Neural progenitor cell (in vitro differentiated cells): Measurements from ENCODE around the gene KRT10.

Source experiments
- EZH2 ChIP-seq: fragments of 200-600 bp; sonication (generic); IDR thresholded peaks from 2 replicates; pipeline ENCODE4 v1.6.1; 2017; ENCODE audit warnings: antibody characterized with exemption, mild to moderate bottlenecking, moderate library complexity
- EZH2phosphoT487 ChIP-seq: fragments of 200-600 bp; sonication (generic); IDR thresholded peaks from 2 replicates; pipeline ENCODE4 v1.6.1; 2017; ENCODE audit warnings: antibody characterized with exemption
- TF ChIP-seq, protein P1 (sequence below): fragments of 200-600 bp; sonication (generic); IDR thresholded peaks from 2 replicates; pipeline ENCODE4 v1.5.1; 2017; ENCODE audit warnings: antibody characterized with exemption, mild to moderate bottlenecking

DNA sequence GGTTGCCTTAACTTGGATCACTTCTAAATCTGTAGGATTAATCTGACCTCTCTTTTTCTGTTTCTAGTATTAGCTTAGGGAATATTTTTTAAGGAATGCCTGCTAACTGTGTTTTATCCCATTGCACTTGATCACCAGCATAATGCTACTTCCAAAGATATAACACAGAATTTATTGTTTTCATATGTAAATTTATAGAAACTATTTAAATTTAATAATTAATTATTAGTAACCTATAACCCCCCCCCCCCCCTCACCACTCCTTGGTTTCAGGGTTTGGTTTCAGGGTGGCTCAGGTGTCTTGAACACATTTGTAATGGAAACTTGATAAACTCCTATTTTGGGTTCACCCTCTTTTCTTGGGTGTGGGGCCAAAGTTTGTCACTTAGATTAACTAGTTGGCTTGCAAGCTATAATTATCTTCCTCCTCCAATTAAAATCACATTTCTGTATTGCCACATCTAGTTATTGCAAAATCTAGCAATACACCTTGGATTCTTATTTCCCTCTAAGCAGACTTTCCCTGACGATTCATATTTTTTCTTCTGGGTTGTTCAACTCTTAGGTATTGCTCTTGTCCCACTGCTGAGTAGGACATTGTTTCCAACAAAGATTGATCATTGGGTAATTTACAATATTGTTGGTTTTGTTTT, 26.3 kb upstream of the KRT10 start:
- TF ChIP-seq, protein P1, sequence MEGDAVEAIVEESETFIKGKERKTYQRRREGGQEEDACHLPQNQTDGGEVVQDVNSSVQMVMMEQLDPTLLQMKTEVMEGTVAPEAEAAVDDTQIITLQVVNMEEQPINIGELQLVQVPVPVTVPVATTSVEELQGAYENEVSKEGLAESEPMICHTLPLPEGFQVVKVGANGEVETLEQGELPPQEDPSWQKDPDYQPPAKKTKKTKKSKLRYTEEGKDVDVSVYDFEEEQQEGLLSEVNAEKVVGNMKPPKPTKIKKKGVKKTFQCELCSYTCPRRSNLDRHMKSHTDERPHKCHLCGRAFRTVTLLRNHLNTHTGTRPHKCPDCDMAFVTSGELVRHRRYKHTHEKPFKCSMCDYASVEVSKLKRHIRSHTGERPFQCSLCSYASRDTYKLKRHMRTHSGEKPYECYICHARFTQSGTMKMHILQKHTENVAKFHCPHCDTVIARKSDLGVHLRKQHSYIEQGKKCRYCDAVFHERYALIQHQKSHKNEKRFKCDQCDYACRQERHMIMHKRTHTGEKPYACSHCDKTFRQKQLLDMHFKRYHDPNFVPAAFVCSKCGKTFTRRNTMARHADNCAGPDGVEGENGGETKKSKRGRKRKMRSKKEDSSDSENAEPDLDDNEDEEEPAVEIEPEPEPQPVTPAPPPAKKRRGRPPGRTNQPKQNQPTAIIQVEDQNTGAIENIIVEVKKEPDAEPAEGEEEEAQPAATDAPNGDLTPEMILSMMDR, result no peak
- TF ChIP-seq EZH2, result no peak
- no peak for TF ChIP-seq EZH2phosphoT487
